PFSK-1 (cell line): ENCODE measurements around the gene DNAH8.

Experiments
- FOXP2 ChIP-seq: optimal IDR thresholded peaks from 2 replicates; pipeline ENCODE3; 2011; ENCODE audit warnings: borderline replicate concordance, control low read depth, inconsistent platforms; ENCODE audit not compliant: insufficient read depth; ENCODE audit errors: extremely low read length, extremely low read depth
- POLR2AphosphoS5 ChIP-seq: IDR thresholded peaks from 2 replicates; pipeline ENCODE4 v1.6.1; 2012; ENCODE audit warnings: low read depth, mild to moderate bottlenecking, control low read depth, low read length, moderate library complexity

GRCh38 chr6:38713812-38714211 lies 1.3 kb upstream of the DNAH8 start:
- no peak for TF ChIP-seq POLR2AphosphoS5
- TF ChIP-seq FOXP2: no peak
